ENCODE data around the gene VAV1.

The VAV1 gene, protein sequence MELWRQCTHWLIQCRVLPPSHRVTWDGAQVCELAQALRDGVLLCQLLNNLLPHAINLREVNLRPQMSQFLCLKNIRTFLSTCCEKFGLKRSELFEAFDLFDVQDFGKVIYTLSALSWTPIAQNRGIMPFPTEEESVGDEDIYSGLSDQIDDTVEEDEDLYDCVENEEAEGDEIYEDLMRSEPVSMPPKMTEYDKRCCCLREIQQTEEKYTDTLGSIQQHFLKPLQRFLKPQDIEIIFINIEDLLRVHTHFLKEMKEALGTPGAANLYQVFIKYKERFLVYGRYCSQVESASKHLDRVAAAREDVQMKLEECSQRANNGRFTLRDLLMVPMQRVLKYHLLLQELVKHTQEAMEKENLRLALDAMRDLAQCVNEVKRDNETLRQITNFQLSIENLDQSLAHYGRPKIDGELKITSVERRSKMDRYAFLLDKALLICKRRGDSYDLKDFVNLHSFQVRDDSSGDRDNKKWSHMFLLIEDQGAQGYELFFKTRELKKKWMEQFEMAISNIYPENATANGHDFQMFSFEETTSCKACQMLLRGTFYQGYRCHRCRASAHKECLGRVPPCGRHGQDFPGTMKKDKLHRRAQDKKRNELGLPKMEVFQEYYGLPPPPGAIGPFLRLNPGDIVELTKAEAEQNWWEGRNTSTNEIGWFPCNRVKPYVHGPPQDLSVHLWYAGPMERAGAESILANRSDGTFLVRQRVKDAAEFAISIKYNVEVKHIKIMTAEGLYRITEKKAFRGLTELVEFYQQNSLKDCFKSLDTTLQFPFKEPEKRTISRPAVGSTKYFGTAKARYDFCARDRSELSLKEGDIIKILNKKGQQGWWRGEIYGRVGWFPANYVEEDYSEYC

DNA sequence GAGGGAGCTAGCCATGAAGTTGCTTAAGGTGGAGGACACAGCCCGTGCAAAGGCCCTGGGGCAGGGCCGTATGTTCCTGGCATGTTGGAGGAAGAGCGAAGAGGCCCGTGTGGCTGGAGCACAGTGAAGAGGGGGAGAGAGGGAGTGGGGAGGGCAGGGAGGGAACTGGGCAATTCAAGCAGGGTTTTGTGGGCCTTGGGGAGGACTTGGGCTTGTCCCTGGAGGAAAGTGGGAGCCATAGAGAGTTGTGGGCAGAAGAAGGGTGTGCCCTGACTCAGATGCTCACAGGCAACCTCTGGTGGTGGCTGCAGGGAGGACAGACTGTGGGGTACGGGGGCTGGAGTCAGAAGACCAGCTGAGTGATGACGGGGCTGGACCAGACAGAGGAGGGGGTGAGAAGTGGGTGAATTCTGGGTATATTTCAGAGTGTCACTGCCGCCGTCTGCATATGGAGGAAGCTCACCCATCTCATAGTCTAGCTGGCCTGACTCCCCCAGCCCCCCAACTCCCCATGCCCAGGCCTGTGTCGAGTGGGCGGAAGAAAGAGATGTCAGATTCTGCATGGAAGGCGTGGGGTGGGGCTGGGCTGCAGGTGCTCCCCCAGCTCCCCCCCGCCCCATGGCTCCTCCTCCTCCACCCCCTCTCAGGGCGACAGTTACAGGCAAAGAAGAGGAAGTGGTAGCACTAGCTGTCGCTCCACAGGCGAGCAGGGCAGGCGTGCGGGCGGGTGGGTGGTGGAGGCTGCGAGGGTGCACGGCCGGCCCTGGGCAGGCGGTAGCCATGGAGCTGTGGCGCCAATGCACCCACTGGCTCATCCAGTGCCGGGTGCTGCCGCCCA lies at the start of gene VAV1:
TSS of gene VAV1 (plus strand) at position 681 of the 838 bp plus-strand sequence. CDS start at position 781, 100 bp downstream.
- peaks cover under 1% of the 10 kb centered on the region for H3K27me3 ChIP-seq (ENCODE audit: control insufficient read depth, insufficient read depth, low read length)
- no peaks in the 10 kb centered on the region for H3K36me3 ChIP-seq (ENCODE audit: control insufficient read depth, low read depth, low read length)
- H3K27ac ChIP-seq (ENCODE audit: low read length), result no peak within 1 kb of the TSS
- H3K4me3 ChIP-seq (ENCODE audit: low read length), result no peak within 1 kb of the TSS
- H3K9me3 ChIP-seq (ENCODE audit: control insufficient read depth, low read depth, low read length), result no peaks in the 10 kb centered on the region
- H3K9ac ChIP-seq (ENCODE audit: low read length), result no peak within 1 kb of the TSS
- H3K4me1 ChIP-seq (ENCODE audit: control insufficient read depth, low read depth, low read length), result peaks cover 4% of the 10 kb centered on the region

GRCh38 chr19:6723108-6723618 lies 49.3 kb upstream of the VAV1 start:
- Histone ChIP-seq H3K27me3 (ENCODE audit: control insufficient read depth, insufficient read depth, low read length) (no peaks in the 10 kb centered on the region), H3K4me1 (ENCODE audit: control insufficient read depth, low read depth, low read length) (no peaks in the 10 kb centered on the region), H3K36me3 (ENCODE audit: control insufficient read depth, low read depth, low read length) (no peaks in the 10 kb centered on the region), H3K9me3 (ENCODE audit: control insufficient read depth, low read depth, low read length) (no peaks in the 10 kb centered on the region), H3K4me3 (ENCODE audit: low read length) (no peak overlapping the region), H3K27ac (ENCODE audit: low read length) (no peak overlapping the region), H3K9ac (ENCODE audit: low read length) (no peak overlapping the region)

DNA sequence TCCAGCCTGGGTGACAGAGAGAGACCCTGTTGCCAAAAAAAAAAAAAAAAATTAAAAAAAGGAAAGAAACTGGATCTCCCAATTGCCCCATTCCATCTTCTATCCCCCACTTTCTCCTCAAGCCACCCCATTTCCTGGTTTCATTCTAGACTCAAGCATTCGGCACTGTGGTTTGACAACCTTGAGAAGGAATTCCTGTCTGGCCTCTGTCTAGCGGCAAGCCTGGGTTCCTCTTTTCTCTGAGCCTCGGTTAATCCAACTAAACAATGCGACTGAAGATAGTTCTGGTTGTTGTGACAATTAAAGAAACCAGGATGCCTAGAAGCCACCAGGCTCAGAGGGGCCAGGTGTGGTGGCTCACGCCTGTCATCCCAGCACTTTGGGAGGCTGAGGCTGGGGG lies 48.8 kb upstream of the VAV1 start:
- no peaks in the 10 kb centered on the region for H3K9me3 ChIP-seq (ENCODE audit: control insufficient read depth, low read depth, low read length)
- no peaks in the 10 kb centered on the region for H3K27me3 ChIP-seq (ENCODE audit: control insufficient read depth, insufficient read depth, low read length)
- no peak overlapping the region for H3K27ac ChIP-seq (ENCODE audit: low read length)
- H3K9ac ChIP-seq (ENCODE audit: low read length), result no peak overlapping the region
- H3K4me3 ChIP-seq (ENCODE audit: low read length), result no peak overlapping the region
- H3K36me3 ChIP-seq (ENCODE audit: control insufficient read depth, low read depth, low read length), result no peaks in the 10 kb centered on the region
- H3K4me1 ChIP-seq (ENCODE audit: control insufficient read depth, low read depth, low read length), result no peaks in the 10 kb centered on the region

- Histone ChIP-seq H3K9me3 (ENCODE audit: control insufficient read depth, low read depth, low read length) (no peaks in the 10 kb centered on the region), H3K4me3 (ENCODE audit: low read length) (no peak overlapping the region), H3K27me3 (ENCODE audit: control insufficient read depth, insufficient read depth, low read length) (no peaks in the 10 kb centered on the region), H3K27ac (ENCODE audit: low read length) (no peak overlapping the region), H3K9ac (ENCODE audit: low read length) (no peak overlapping the region), H3K36me3 (ENCODE audit: control insufficient read depth, low read depth, low read length) (no peaks in the 10 kb centered on the region), H3K4me1 (ENCODE audit: control insufficient read depth, low read depth, low read length) (peaks cover 1% of the 10 kb centered on the region)
Observed at GRCh38 chr19:6724631-6725492, 47.6 kb upstream of the VAV1 start.

DNA sequence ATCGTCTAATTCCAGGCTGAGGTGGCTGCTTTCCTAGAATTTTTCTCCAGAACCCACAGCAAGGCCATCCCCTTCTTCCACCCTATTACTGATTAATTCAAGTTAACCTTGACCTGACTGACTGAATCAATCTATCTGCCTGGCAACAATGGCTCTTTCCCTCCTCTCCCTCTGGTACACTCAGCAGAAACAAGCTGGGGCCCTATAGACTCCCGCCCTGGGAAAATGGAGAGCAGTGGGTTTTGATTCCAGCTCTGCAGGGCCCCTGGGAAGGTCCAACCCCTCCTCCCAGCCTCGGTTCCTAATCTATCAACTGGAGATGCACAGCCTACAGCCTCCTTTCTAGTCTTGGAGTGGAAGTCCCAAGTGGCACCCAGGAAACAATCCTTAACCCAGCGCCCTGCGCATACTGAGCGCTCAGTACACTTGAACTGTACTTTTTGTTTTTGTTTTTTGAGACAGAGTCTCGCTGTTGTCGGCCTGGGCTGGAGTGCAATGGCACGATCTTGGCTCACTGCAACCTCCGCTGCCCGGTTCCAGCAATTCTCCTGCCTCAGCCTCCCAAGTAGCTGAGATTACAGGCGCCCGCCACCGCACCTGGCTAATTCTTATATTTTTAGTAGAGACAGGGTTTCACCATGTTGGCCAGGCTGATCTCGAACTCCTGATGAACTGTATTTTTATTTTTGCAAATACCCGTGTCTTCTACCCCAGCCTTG lies 46.8 kb upstream of the VAV1 start:
- no peaks in the 10 kb centered on the region for H3K36me3 ChIP-seq (ENCODE audit: control insufficient read depth, low read depth, low read length)
- H3K4me3 ChIP-seq (ENCODE audit: low read length), result no peak overlapping the region
- H3K9ac ChIP-seq (ENCODE audit: low read length), result no peak overlapping the region
- H3K9me3 ChIP-seq (ENCODE audit: control insufficient read depth, low read depth, low read length), result no peaks in the 10 kb centered on the region
- peaks cover 3% of the 10 kb centered on the region for H3K4me1 ChIP-seq (ENCODE audit: control insufficient read depth, low read depth, low read length)
- no peak overlapping the region for H3K27ac ChIP-seq (ENCODE audit: low read length)
- H3K27me3 ChIP-seq (ENCODE audit: control insufficient read depth, insufficient read depth, low read length), result no peaks in the 10 kb centered on the region

DNA sequence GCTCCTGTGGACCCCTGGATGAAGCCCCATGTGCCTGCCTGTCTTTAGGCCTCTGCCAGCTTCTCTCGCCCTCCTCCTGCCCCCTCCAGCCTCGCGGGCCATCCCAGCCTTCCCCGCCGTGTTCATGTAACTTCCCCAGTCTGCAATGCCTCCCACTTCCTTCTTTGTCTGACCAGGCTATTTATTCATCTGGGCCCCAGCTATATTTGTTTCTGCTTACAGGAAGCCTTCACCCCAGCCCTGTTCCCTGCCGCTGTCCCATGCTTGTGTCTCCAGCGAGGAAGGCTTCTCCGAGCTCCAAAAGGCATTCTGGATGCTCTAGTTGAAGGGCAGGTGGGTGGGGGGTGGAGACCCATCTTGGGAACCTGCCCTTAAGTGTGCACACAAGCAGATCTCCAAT lies 44.2 kb upstream of the VAV1 start:
- Histone ChIP-seq H3K27me3 (ENCODE audit: control insufficient read depth, insufficient read depth, low read length) (no peaks in the 10 kb centered on the region), H3K4me3 (ENCODE audit: low read length) (no peak overlapping the region), H3K4me1 (ENCODE audit: control insufficient read depth, low read depth, low read length) (peaks cover 3% of the 10 kb centered on the region), H3K9me3 (ENCODE audit: control insufficient read depth, low read depth, low read length) (no peaks in the 10 kb centered on the region), H3K27ac (ENCODE audit: low read length) (no peak overlapping the region), H3K36me3 (ENCODE audit: control insufficient read depth, low read depth, low read length) (no peaks in the 10 kb centered on the region), H3K9ac (ENCODE audit: low read length) (no peak overlapping the region)

GRCh38 chr19:6729573-6730152 lies 42.8 kb upstream of the VAV1 start:
- no peaks in the 10 kb centered on the region for H3K27me3 ChIP-seq (ENCODE audit: control insufficient read depth, insufficient read depth, low read length)
- H3K4me1 ChIP-seq (ENCODE audit: control insufficient read depth, low read depth, low read length), result peaks cover 3% of the 10 kb centered on the region
- no peaks in the 10 kb centered on the region for H3K9me3 ChIP-seq (ENCODE audit: control insufficient read depth, low read depth, low read length)
- H3K27ac ChIP-seq (ENCODE audit: low read length), result no peak overlapping the region
- H3K9ac ChIP-seq (ENCODE audit: low read length), result no peak overlapping the region
- H3K4me3 ChIP-seq (ENCODE audit: low read length), result no peak overlapping the region
- no peaks in the 10 kb centered on the region for H3K36me3 ChIP-seq (ENCODE audit: control insufficient read depth, low read depth, low read length)

GRCh38 chr19:6730153-6730804 lies 42.2 kb upstream of the VAV1 start:
- no peak overlapping the region for H3K9ac ChIP-seq (ENCODE audit: low read length)
- H3K27me3 ChIP-seq (ENCODE audit: control insufficient read depth, insufficient read depth, low read length), result no peaks in the 10 kb centered on the region
- peaks cover 7% of the 10 kb centered on the region for H3K4me1 ChIP-seq (ENCODE audit: control insufficient read depth, low read depth, low read length)
- no peaks in the 10 kb centered on the region for H3K36me3 ChIP-seq (ENCODE audit: control insufficient read depth, low read depth, low read length)
- no peaks in the 10 kb centered on the region for H3K9me3 ChIP-seq (ENCODE audit: control insufficient read depth, low read depth, low read length)
- no peak overlapping the region for H3K4me3 ChIP-seq (ENCODE audit: low read length)
- no peak overlapping the region for H3K27ac ChIP-seq (ENCODE audit: low read length)

DNA sequence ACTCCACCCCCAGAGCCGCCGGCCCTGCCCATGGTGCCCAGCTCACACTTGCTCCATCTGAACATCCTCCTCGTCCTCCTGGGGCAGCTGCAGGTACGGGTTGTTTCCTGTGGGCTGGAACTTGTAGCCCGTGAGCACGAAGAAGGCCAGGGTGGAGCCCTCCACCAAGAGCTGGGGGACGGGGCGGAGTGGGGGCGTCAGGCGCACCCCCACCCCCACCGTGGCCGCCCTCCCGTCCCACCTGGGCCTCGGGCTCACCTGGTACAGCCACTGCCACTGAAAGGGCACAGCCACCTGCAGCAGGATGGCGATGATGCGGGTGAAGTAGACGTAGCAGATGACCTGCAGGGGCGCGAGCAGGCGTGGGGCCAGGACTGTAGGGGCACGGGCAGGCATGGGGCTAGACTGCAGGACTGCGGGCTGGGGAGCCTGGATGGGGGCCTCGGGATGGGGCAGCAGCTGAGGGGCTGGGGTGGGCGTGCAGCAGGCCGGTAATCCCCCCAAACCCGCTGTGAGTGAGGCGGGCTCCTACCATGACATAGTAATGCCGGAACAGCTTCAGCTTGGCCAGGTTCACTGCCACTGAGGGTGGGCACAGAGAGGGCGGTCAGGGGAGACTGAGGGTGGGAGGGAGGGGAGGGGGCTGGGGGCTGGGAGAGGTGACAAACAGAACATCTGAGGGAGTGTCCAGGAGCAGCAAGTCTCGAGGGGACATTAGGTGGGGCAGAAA lies 41.4 kb upstream of the VAV1 start:
- Histone ChIP-seq H3K4me3 (ENCODE audit: low read length) (no peak overlapping the region), H3K27ac (ENCODE audit: low read length) (no peak overlapping the region), H3K9me3 (ENCODE audit: control insufficient read depth, low read depth, low read length) (no peaks in the 10 kb centered on the region), H3K4me1 (ENCODE audit: control insufficient read depth, low read depth, low read length) (peaks cover 15% of the 10 kb centered on the region), H3K27me3 (ENCODE audit: control insufficient read depth, insufficient read depth, low read length) (no peaks in the 10 kb centered on the region), H3K36me3 (ENCODE audit: control insufficient read depth, low read depth, low read length) (no peaks in the 10 kb centered on the region), H3K9ac (ENCODE audit: low read length) (no peak overlapping the region)

Measured in iPS-18a (cell line).